Stimulated activated CD4-positive, alpha-beta T cell treated with anti-CD3 and anti-CD28 coated beads, Interleukin-4, amount 100 ng/mL, for 4 hours (primary cell): ENCODE results near the gene ZNF740.
A peak's percentile ranks its signal among the peaks of the same experiment; 100 is the strongest.
"Not testable (repeated sequence)": the region's sequence is repeated elsewhere in the genome, so short reads cannot be mapped to it uniquely, and the experiment has no call there.

ENCODE experiments used
- DNase-seq, 2 experiments: peaks; one replicate each; pipeline ENCODE4 v3.0.0-alpha.2; 2020

The ZNF740 gene

DNA sequence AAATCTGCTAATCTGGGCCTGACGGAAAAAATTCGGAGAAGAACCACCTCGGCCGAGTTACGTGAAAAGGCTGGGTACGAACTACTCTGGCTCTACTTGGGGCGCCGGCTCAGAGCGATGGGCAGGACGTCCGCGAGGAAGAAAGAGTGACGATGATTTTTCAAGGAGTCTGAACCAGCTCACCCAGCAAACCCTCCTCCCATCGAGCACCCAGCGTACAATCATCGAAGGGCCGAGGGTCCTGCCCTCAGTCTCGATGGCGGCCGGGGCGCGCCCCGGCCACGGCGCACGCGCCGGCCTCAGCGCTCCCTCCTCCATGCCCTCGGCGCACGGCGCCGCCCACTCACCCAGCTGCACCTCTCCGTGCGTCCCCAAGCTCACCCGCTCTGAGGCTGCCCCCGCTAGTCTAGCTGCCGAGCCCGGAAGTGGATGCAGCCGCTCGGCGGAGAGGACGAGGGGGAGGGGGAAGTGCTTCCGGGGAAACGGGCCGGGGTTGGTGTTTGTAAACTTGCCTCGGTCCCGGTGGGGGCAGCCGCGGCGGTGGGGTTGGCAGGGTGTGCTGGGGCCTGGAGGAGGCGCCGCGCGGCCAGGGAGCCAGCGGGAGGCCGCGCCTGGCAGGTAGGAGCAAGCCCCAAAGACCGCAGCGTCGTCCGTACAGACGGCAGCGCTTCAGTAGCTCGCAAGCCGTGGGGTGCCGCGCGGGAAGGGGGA lies at the start of gene ZNF740, which contains the start of gene CSAD:
TSS of gene ZNF740 (plus strand) at position 503 of the 711 bp plus-strand sequence. CDS start 1,262 bp downstream, outside the sequence.
TSS of gene CSAD (minus strand) at position 706 of the 711 bp plus-strand sequence. CDS start 7,455 bp downstream, outside the sequence.
- DNase-seq = peak; percentile 97 to 99

- DNase-seq = no peak
These were observed 48.7 kb upstream of the ZNF740 start for GRCh38 chr12:53131844-53132243.

DNA sequence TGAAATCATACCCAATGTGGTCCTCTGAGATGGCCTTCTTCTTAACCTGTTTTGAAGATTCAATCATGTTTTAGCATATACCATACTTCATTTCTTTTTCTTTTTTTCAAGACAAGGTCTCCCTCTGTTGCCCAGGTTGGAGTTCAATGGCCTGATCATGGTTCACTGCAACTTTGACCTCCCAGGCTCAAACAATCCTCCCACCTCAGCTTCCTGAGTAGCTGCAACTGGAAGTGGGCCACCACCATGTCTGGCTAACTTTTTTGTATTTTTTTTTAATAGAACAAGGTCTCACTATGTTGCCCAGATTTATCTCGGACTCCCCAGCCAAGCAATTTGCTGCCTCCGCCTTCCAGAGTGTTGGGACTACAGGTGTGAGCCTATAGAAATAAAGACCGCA lies 46.8 kb upstream of the ZNF740 start:
- DNase-seq = no peak

DNA sequence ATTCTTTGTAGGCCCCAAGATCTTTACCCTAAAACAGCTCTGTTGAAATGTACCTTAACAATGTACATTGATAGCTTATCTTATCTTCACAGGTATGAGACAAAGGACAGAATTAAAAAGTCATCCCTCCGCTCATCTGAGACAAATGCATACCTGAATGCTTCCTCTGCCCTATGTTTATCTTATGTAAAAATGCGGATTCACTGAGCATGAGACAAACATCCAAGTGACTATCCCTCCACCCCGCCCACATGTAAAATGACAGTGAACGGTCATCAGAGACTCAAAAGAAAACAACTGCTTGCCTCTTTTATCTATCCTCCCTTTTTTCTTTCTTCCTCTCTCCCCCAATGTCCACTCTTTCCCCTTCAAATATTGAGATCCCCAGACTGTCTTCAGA lies 37.2 kb upstream of the ZNF740 start:
- DNase-seq = no peak

DNA sequence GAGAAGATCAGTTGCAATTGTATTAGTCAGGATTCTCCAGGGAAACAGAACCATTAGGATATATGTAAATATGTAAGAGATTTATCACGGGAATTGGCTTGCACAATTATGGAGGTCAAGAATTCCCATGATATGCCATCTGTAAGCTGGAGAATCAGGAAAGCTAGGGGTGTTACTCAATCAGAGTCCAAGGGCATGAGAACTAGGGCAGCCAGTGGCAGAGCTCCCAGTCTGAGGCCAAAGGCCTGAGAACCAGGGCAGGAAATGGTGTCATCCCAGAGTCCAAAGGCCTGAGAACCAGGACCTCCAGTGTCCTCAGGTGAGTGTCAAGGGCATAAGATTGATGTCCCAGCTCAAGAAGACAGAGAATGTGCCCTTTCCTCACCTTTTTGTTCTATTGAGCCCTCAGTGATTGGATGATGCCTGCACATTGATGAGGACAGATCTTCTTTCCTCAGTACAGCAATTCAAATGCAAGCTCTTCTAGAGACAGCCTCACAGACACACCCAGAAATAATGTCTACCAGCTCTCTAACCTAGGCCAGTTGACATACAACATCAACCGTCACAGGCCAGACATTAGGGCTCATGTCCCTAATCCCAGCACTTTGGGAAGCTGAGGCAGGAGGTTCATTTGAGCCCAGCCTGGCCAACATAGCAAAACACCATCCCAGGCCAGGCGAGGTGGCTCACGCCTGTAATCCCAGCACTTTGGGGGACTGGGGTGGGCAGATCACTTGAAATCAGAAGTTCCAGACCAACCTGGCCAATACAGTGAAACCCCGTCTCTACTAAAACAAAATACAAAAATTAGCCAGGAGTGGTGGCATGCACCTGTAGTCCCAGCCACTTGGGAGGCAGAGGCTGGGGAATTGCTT lies 34.9 kb upstream of the ZNF740 start:
- DNase-seq = no peak

DNA sequence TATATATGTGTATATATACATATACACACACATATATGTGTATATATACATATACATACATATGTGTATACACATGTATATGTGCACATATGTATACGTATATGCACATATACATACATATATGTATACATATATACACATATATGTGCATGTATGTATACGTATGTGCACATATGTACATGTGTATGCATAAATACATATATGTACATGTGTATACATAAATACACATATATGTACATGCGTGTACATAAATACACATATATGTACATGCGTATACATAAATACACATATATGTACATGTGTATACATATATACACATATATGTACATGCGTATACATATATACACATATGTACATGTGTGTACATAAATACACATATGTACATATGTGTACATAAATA lies 33.3 kb upstream of the ZNF740 start:
- no peak for DNase-seq

DNA sequence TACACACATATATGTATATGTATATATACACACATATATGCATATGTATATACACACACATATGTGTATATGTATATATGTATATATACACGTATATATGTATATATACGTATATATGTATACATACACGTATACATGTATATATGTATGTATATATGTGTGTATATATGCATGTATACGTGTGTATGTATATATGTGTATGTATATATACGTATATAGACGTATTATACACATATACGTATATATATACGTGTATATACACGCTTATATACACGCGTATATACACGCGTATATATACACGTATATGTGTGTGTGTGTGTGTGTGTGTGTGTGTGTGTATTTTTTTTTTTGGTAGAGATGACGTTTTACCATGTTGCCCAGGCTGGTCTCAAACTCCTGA lies 32.9 kb upstream of the ZNF740 start:
- DNase-seq = no peak

DNA sequence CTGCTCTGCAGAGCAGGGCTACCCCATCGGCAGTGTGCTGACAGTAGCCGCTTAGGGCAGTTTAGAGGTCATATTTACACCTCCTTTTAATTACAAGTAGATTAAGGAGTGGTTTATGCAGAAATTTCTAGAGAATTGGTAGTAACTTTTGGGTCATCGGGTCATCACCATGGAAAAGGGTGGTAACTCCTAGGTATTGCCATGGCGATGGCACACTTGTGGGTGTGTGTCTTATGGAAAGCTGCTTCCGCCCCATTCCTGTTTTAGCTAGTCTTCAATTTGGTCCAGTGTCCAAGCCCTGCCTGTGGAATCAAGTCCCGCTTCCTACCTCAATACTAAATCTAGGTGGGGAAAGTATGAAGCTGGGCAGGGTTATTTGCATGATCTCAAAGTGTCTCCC lies 29.5 kb upstream of the ZNF740 start:
- DNase-seq = no peak

- no peak for DNase-seq
These were observed 28.1 kb upstream of the ZNF740 start for GRCh38 chr12:53152390-53152789.

- DNase-seq = peak; percentile 84 to 87
These were observed 21.2 kb upstream of the ZNF740 start for GRCh38 chr12:53159195-53159839.

DNA sequence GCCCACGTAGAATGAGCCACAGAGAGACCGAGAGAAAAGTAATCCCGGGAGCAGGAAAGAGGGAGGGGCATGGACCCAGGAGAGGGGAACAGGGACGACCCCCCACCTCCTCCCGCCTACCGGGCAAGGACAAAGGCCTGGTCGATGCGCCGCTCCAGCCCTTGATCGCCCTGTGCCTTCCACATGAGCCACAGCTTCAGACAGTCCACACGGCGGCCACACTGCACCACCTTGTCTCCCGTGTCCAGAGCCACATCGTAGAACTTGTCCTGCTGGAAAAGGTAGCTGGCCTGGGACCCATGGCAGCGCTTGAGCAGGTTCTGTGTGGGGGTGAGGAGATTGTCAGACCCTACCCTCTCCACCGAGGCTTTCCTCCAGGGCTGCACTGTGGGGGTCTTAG lies 20.5 kb upstream of the ZNF740 start:
- no peak for DNase-seq

DNA sequence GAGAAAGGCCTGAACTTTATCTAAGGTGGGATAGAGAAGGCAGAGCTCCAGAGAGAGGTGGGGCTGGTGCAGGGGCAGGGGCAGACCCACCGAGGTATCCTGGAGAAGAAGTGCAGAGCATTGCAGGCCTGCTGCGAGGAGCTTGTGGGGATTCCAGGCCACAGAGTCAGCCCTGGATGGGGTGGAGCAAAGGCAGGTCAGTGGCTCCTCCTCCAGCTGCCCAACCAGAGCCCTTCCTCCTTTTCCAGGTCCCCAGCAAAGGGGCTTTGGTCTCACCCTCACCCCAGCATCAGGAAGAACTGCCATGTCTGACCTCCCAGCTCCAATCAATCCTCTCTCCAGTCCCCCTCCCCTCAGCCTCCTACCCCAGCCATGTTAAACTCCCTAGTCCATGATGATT lies 19.8 kb upstream of the ZNF740 start:
- no peak for DNase-seq

DNA sequence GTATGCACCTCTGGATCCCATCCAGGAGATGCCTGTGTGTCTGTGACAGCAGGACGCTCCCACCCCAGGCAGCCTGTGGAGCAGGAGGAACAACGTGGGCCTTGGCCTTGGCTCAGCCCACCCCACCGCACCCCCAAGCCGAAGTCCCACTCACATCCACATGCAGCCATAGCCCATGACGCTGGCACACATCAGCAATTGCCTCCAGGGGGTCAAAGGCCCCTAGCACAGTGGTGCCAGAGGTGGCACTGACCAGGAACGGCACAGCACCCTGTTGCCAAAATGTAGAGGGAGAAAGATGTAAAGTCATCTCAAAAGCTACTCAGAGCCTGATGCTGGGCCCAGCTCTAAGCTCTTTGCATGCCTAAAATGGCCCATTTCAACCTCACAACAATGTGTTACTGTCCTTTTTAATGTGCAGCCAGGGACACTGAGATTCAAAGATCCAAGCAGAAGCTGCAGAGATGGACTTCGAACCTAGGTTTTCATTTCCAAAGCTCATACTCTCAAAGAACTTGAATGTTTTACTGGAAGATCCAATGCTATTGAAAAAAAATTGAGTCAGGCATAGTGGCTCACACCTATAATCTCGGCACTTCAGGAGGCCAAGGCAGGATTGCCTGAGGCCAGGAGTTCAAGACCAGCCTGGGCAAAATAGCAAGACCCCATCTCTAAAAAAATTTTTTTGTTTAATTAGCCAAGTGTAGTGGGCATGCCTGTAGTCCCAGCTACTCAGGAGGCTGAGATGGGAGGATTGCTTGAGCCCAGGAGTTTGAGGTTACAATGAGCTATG lies 19.2 kb upstream of the ZNF740 start:
- no peak for DNase-seq

- not testable (repeated sequence) for DNase-seq
These were observed 17.5 kb upstream of the ZNF740 start for GRCh38 chr12:53163008-53163407.

DNA sequence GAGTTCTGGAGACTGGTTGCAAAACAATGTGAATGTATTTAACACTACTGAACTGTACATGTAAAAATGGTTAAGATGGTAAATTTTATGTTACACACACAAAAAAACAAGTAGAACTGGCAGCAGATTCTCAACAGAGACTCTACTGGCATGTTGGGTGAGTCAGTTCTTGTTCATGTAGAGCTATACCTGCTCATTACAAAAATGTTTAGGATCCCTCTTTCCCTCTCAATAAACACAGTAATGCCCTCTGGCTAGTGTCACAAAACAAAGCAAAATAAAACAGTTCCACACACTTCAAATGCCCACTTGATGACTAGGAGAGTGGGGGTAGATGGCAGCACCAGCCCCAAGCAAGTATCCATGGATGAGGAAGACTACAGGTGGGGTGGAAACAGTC lies 13.7 kb upstream of the ZNF740 start:
- no peak for DNase-seq

GRCh38 chr12:53169644-53170043 lies 10.9 kb upstream of the ZNF740 start:
- DNase-seq = no peak

DNA sequence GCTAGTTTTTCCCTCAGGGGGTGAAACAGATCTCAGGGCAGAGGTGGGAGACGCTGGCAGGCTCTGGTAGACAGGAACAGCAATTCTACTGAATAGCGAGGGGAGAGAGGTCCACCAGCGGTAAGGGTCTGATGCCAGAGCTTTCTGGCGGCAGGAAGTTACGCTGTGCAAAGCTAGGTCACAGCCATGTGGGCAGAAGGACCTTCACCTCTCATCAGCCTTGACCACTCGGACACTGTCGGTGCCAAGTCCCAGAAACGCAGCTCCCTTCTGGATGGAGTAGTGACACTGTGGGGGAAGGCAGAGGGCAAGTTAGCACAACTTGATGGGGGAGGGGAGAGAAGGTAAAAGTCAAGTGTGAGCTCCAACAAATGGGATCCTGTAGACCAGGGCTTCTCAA lies 10.3 kb upstream of the ZNF740 start:
- DNase-seq = no peak

- DNase-seq = no peak
These were observed 9.4 kb upstream of the ZNF740 start for GRCh38 chr12:53170876-53171724.

DNA sequence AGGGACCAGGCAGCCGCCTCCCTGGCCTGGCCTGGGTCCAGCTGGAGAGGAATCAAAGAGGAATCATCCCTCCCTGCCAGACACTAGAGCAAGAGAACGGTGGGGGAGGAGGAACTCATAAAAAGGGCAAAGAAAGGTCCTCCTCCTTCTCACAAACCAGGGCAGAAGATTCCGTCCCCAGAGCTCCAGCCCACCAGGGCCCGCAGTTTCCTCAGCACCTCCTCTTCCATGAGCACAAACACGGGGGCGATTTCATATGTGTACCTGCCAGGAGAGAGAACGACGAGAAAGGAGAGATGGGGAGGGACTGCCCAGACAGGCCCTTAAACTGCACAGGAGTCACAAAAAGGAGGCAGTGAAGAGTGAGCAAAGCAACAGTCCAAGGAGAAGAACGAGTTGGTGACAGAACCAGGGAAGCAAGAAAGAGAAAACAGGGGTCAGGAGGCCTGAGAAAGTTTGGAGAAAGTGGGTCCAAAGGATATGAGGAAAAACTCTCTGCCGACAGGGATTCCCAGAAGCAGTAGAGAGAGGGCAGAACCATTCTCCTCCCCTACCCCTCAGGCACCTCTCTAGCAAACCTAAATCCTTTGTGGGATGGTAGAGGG lies 8.7 kb upstream of the ZNF740 start:
- DNase-seq = no peak

GRCh38 chr12:53172352-53172751 lies 8.2 kb upstream of the ZNF740 start:
- DNase-seq = no peak

DNA sequence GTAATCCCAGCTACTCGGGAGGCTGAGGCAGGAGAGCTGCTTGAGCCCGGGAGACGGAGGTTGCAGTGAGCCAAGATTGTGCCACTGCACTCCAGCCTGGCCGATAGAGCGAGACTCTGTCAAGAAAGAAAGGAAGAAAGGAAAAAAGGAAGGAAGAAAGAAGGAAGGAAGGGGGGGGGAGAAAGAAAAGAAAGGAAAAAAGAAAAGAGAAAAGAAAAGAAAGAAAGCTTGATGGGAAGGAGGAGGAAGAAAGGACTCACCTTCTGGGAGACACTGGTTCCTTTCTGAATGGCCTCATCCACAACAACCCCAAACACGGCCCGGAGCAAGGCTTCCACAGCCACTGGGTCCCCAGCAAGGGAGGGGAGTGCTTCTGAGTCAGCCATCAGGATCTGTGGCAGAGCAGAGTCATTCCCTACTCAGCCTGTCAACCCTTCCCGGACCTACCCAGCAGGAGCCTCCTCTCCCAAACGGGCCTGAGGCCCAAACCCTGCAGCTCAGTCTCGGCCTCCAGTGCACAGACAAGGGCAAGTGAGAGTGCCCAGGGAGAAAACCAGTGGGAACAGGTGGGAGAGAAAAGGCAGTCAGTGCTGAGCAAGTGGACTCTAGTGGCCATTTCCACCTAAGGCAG lies 7.3 kb upstream of the ZNF740 start:
- DNase-seq = no peak
